SK-N-SH (cell line): Measurements from ENCODE around the gene BMAL2. TPM values are rescaled to one million over a fixed set of nuclear protein-coding genes. Genes with fewer than 3 reads are reported as not detected.

Source experiments
- CTCF ChIA-PET: fragments of 300-600, 350-600 bp; formaldehyde crosslinking; extraction: SDS; loops from one replicate; lab custom pipeline; 2021; lab: Yijun Ruan, JAX
- POLR2A ChIA-PET: fragments of 350-600 bp; sonication (Branson Sonifier 250); formaldehyde crosslinking; extraction: SDS; loops from one replicate; lab custom pipeline; 2020; ENCODE audit warnings: antibody characterized with exemption, inconsistent platforms; lab: Yijun Ruan, JAX
- DNase-seq: peaks from one replicate; pipeline ENCODE4 v3.0.0; 2012
- H2AFZ ChIP-seq: fragments of 200-600 bp; sonication (generic); 2 replicates; pipeline ENCODE4 v1.8.1; 2016; ENCODE audit warnings: antibody characterized with exemption, mild to moderate bottlenecking, low read depth
- H3F3A ChIP-seq: fragments of 200-600 bp; sonication (generic); replicated peaks from 2 replicates; pipeline ENCODE3; 2016; ENCODE audit warnings: antibody characterized with exemption, mild to moderate bottlenecking; ENCODE audit not compliant: insufficient read depth
- H3K27ac ChIP-seq, 2 experiments: fragments of 200-500 bp in 1 of 2; fragments of 200-600 bp in 1 of 2; sonication (Bioruptor generic) in 1 of 2; sonication (generic), shearing (Covaris generic) in 1 of 2; 2 replicates each; pipeline versions ENCODE4 v1.5.1 to v1.6.1; 2014 to 2016; ENCODE audit warnings: low read depth in 2 of 2, inconsistent platforms in 1 of 2, low read length in 1 of 2, mild to moderate bottlenecking in 1 of 2, mixed read lengths in 1 of 2
- H3K27me3 ChIP-seq: fragments of 200-600 bp; sonication (generic), shearing (Covaris generic); 2 replicates; pipeline ENCODE4 v1.6.1; 2016; ENCODE audit warnings: mixed run types; ENCODE audit not compliant: insufficient read depth
- H3K36me3 ChIP-seq, 2 experiments: fragments of 200-500 bp in 1 of 2; fragments of 200-600 bp in 1 of 2; sonication (Bioruptor generic) in 1 of 2; sonication (generic) in 1 of 2; replicated peaks in 1 of 2; 2 replicates each; pipeline versions ENCODE3 to v1.5.1; 2014 to 2016; ENCODE audit warnings: low read length in 1 of 2, mild to moderate bottlenecking in 1 of 2; ENCODE audit not compliant: insufficient read depth in 2 of 2, control insufficient read depth in 1 of 2
- H3K4me1 ChIP-seq, 2 experiments: fragments of 200-500 bp in 1 of 2; fragments of 200-600 bp in 1 of 2; sonication (Bioruptor generic) in 1 of 2; sonication (generic), shearing (Covaris generic) in 1 of 2; 2 replicates each; pipeline versions ENCODE4 v1.5.1 to v1.6.1; 2014 to 2016; ENCODE audit warnings: low read depth in 1 of 2, low read length in 1 of 2, mixed run types in 1 of 2; ENCODE audit not compliant: insufficient read depth in 2 of 2, control insufficient read depth in 1 of 2
- H3K4me2 ChIP-seq: fragments of 200-600 bp; sonication (generic), shearing (Covaris generic); 2 replicates; pipeline ENCODE4 v1.6.1; 2017; ENCODE audit warnings: mixed run types
- H3K4me3 ChIP-seq, 2 experiments: fragments of 200-500 bp in 1 of 2; fragments of 200-600 bp in 1 of 2; sonication (Bioruptor generic) in 1 of 2; sonication (generic), shearing (Covaris generic) in 1 of 2; 2 replicates each; pipeline versions ENCODE4 v1.5.1 to v1.8.1; 2014 to 2016; ENCODE audit warnings: low read depth in 2 of 2, inconsistent platforms in 1 of 2, low read length in 1 of 2, mild to moderate bottlenecking in 1 of 2, mixed read lengths in 1 of 2, moderate library complexity in 1 of 2
- H3K79me2 ChIP-seq: fragments of 200-600 bp; sonication (generic); 2 replicates; pipeline ENCODE4 v1.8.1; 2017; ENCODE audit warnings: mild to moderate bottlenecking; ENCODE audit not compliant: insufficient read depth
- H3K9ac ChIP-seq: fragments of 200-600 bp; sonication (generic); 2 replicates; pipeline ENCODE4 v1.6.1; 2017; ENCODE audit warnings: mixed run types
- H3K9me2 ChIP-seq: fragments of 200-600 bp; sonication (generic); 2 replicates; pipeline ENCODE4 v1.6.1; 2017; ENCODE audit warnings: mixed run types
- H3K9me3 ChIP-seq: fragments of 200-600 bp; sonication (generic); 2 replicates; pipeline ENCODE4 v1.6.1; 2017; ENCODE audit warnings: mixed run types, mild to moderate bottlenecking, moderate library complexity
- H4K20me1 ChIP-seq: fragments of 200-600 bp; sonication (generic); 2 replicates; pipeline ENCODE4 v1.6.1; 2017; ENCODE audit warnings: mild to moderate bottlenecking, mixed run types; ENCODE audit not compliant: insufficient read depth
- CTCF ChIP-seq: fragments of 200-600 bp; sonication (generic); IDR thresholded peaks from 2 replicates; pipeline ENCODE4 v1.6.1; 2017; ENCODE audit warnings: antibody characterized with exemption, mild to moderate bottlenecking, moderate library complexity
- FOSL2 ChIP-seq: IDR thresholded peaks from 2 replicates; pipeline ENCODE4 v1.4.0; 2012; ENCODE audit warnings: low read depth, mild to moderate bottlenecking, moderate library complexity, borderline replicate concordance
- FOXJ3 ChIP-seq: sonication (generic); formaldehyde crosslinking; IDR thresholded peaks from 2 replicates; pipeline ENCODE4 v1.5.1; 2020; ENCODE audit warnings: mild to moderate bottlenecking, missing genetic modification reagents
- IRF3 ChIP-seq: fragments of 150-350 bp; IDR thresholded peaks from 2 replicates; pipeline ENCODE4 v1.6.1; 2016; ENCODE audit warnings: mild to moderate bottlenecking, low read depth, low read length
- JUND ChIP-seq: IDR thresholded peaks from 2 replicates; pipeline ENCODE4 v1.4.0; 2012
- PBX3 ChIP-seq: IDR thresholded peaks from 2 replicates; pipeline ENCODE4; 2012
- RAD21 ChIP-seq: IDR thresholded peaks from 2 replicates; pipeline ENCODE4 v1.6.1; 2012; ENCODE audit warnings: mild to moderate bottlenecking, low read length
- SIN3A ChIP-seq: IDR thresholded peaks from 2 replicates; pipeline ENCODE4 v1.6.1; 2012; ENCODE audit warnings: low read depth, mild to moderate bottlenecking, low read length, moderate library complexity, borderline replicate concordance
- USF1 ChIP-seq: IDR thresholded peaks from 2 replicates; pipeline ENCODE4 v1.4.0; 2012; ENCODE audit warnings: low read depth, borderline replicate concordance
- WGBS: methylation state at CpG from one replicate; pipeline ENCODE4 v1.1.6; 2017; ENCODE audit warnings: low lambda C conversion rate; 5-methylcytosine and 5-hydroxymethylcytosine counted together
- polyA plus RNA-seq, 3 experiments: library from polyadenylated mRNA; depleted of rRNA; stranded (reverse); fragments of >200 nt; gene quantifications; 2 replicates each; pipeline ENCODE4 v1.2.3, GENCODE V29; 2012

BMAL2 gene
- polyA plus RNA-seq, 1 of the 3 experiments (the other 2 are of a cell fraction): 6.4 TPM

- Histone ChIP-seq H3K4me1 (peaks cover 0 to 4% of the 10 kb centered on the region in 2 experiments; a peak in 2 of 4 replicates), H3K36me3 (peaks cover 20 to 43% of the 10 kb centered on the region in 2 experiments), H3K9me3 (no peaks in the 10 kb centered on the region), H3K27me3 (no peaks in the 10 kb centered on the region), H3K9ac (no peak overlapping the region), H3K4me2 (no peak overlapping the region), H3K79me2 (no peaks in the 10 kb centered on the region), H3K4me3 (no peak overlapping the region), H4K20me1 (no peaks in the 10 kb centered on the region), H3K27ac (peak overlapping the region in 1 of 2 experiments; percentile 31; a peak in 1 of 4 replicates), H2AFZ (no peak overlapping the region), H3F3A (peaks cover 5% of the 10 kb centered on the region), H3K9me2 (no peaks in the 10 kb centered on the region)
- POLR2A ChIA-PET: interaction anchor here (1.1 to 1.3 kb wide), 2 partner anchors 10 to 284 kb away, joined by 3 read pairs; partner anchors contain the start of gene MED21
- CTCF ChIA-PET: interaction anchor here (0.6 to 8.3 kb wide), 57 partner anchors 9 to 837 kb away, joined by 3 to 108 read pairs (median 4); partner anchors contain the start of genes BMAL2, ITPR2, MED21 and STK38L
- 93% methylated on average over 1 of the region's 1 CpG for WGBS
- peak; percentile 24 for DNase-seq
- no peak for TF ChIP-seq JUND
- TF ChIP-seq USF1: no peak
- no peak for TF ChIP-seq FOSL2
- TF ChIP-seq PBX3: no peak
- no peak for TF ChIP-seq IRF3
- TF ChIP-seq CTCF: peak; percentile 74
- no peak for TF ChIP-seq SIN3A
- peak; percentile 65 for TF ChIP-seq RAD21
- no peak for TF ChIP-seq FOXJ3 (CRISPR knock-in tag)
Measured at GRCh38 chr12:27305673-27306456, 26.8 kb upstream of the BMAL2 start.
